ENCODE measurements around the gene SUCO.

DNA sequence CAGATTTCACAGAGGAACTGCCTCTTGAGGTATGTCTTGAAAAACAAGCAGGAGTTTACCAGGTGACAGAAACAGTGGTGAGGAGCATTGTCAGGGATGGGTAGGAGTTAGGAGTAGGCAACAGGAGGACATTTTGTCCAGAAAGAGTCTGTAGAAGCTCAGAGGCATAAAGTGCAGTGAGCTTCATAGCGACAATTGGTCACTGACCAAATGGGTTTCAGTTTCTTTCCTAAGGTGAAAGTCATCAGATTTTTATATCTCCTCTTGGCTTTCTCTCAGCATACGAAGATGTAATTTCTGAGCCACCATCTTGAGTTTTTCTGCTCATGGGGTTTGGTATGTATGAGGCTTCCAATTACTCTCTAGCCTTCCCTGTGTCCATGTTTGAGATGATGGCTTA, 96.7 kb downstream of the SUCO start:
- TF ChIP-seq CTCF (IDR thresholded peaks at IDR 0.05) (no peak), SP1 (CRISPR knock-in tag; conservative IDR thresholded peaks at IDR 0.05) (no peak), ZNF263 (CRISPR knock-in tag; IDR thresholded peaks at IDR 0.05; ENCODE audit: low read depth) (no peak), CREB1 (CRISPR knock-in tag; IDR thresholded peaks at IDR 0.05) (no peak)

Data from WTC11 (cell line).